ENCODE results near the gene PLCG2. TPM values are rescaled to one million over a fixed set of nuclear protein-coding genes. Genes with fewer than 3 reads are reported as not detected.

PLCG2 gene
- polyA plus RNA-seq, 1 experiment = 0.22 TPM

- CTCF ChIA-PET = no interaction called here
Observed at GRCh38 chr16:81770008-81770407, 9.1 kb upstream of the PLCG2 start.

GRCh38 chr16:81774348-81774747 is 4.7 kb upstream of the PLCG2 start:
- ChIA-PET CTCF (interaction anchor here (1.0 kb wide), 1 partner anchor 166 kb away, joined by 3 read pairs; no protein-coding TSS in a partner anchor), POLR2A (no interaction called here)
- TF ChIP-seq CTCF (IDR thresholded peaks at IDR 0.05; ENCODE audit: insufficient read depth, low read depth, low read length) = no peak
- peaks cover 5% of the 10 kb centered on the region for H3K27me3 ChIP-seq (ENCODE audit: control insufficient read depth, insufficient read depth, low read length)
- no peak for DNase-seq (ENCODE audit: low read depth)
- no peaks in the 10 kb centered on the region for H3K36me3 ChIP-seq (ENCODE audit: control insufficient read depth, insufficient read depth, low read length)
- no peak overlapping the region for H3K4me3 ChIP-seq (ENCODE audit: low read depth, low read length)

More at GRCh38 chr16:81770008-81770407, 9.1 kb upstream of the PLCG2 start:
- H3K27me3 ChIP-seq (ENCODE audit: control insufficient read depth, insufficient read depth, low read length) = peaks cover 3% of the 10 kb centered on the region
- POLR2A ChIA-PET = no interaction called here
- no peak overlapping the region for H3K4me3 ChIP-seq (ENCODE audit: low read depth, low read length)
- no peak for TF ChIP-seq CTCF (IDR thresholded peaks at IDR 0.05; ENCODE audit: insufficient read depth, low read depth, low read length)
- DNase-seq (ENCODE audit: low read depth) = no peak
- no peaks in the 10 kb centered on the region for H3K36me3 ChIP-seq (ENCODE audit: control insufficient read depth, insufficient read depth, low read length)

- H3K27me3 ChIP-seq (ENCODE audit: control insufficient read depth, insufficient read depth, low read length) = peaks cover 13% of the 10 kb centered on the region
- no peak for DNase-seq (ENCODE audit: low read depth)
- no peak overlapping the region for H3K4me3 ChIP-seq (ENCODE audit: low read depth, low read length)
- ChIA-PET CTCF (no interaction called here), POLR2A (no interaction called here)
- no peak for TF ChIP-seq CTCF (IDR thresholded peaks at IDR 0.05; ENCODE audit: insufficient read depth, low read depth, low read length)
- no peaks in the 10 kb centered on the region for H3K36me3 ChIP-seq (ENCODE audit: control insufficient read depth, insufficient read depth, low read length)
Observed at GRCh38 chr16:81775570-81775969, 3.5 kb upstream of the PLCG2 start.

GRCh38 chr16:81778231-81778630 is 860 bp upstream of the PLCG2 start:
- Histone ChIP-seq H3K27me3 (ENCODE audit: control insufficient read depth, insufficient read depth, low read length) (peaks cover 21% of the 10 kb centered on the region), H3K4me3 (ENCODE audit: low read depth, low read length) (no peak overlapping the region), H3K36me3 (ENCODE audit: control insufficient read depth, insufficient read depth, low read length) (no peaks in the 10 kb centered on the region)
- TF ChIP-seq CTCF (IDR thresholded peaks at IDR 0.05; ENCODE audit: insufficient read depth, low read depth, low read length) = no peak
- CTCF ChIA-PET = no interaction called here
- DNase-seq (ENCODE audit: low read depth) = no peak
- POLR2A ChIA-PET = no interaction called here

GRCh38 chr16:81779536-81780320 is 637 bp downstream of the PLCG2 start:
- no peaks in the 10 kb centered on the region for H3K36me3 ChIP-seq (ENCODE audit: control insufficient read depth, insufficient read depth, low read length)
- peaks cover 24% of the 10 kb centered on the region for H3K27me3 ChIP-seq (ENCODE audit: control insufficient read depth, insufficient read depth, low read length)
- peak overlapping the region; percentile 31 for H3K4me3 ChIP-seq (ENCODE audit: low read depth, low read length)
- POLR2A ChIA-PET = no interaction called here
- no peak for TF ChIP-seq CTCF (IDR thresholded peaks at IDR 0.05; ENCODE audit: insufficient read depth, low read depth, low read length)
- CTCF ChIA-PET = no interaction called here
- no peak for DNase-seq (ENCODE audit: low read depth)
